GM23248 (cell line): ENCODE data around the gene DIDO1.

Experiments
- EZH2 ChIP-seq: fragments of 200-600 bp; sonication (generic); IDR thresholded peaks from 2 replicates; pipeline ENCODE4 v1.6.1; 2018; ENCODE audit warnings: antibody characterized with exemption, mild to moderate bottlenecking; ENCODE audit not compliant: insufficient read depth, poor library complexity, severe bottlenecking
- EZH2phosphoT487 ChIP-seq: fragments of 200-600 bp; sonication (generic); IDR thresholded peaks from 2 replicates; pipeline ENCODE4 v1.6.1; 2018; ENCODE audit warnings: antibody characterized with exemption, moderate library complexity, mild to moderate bottlenecking, low read depth; ENCODE audit not compliant: insufficient read depth

DNA sequence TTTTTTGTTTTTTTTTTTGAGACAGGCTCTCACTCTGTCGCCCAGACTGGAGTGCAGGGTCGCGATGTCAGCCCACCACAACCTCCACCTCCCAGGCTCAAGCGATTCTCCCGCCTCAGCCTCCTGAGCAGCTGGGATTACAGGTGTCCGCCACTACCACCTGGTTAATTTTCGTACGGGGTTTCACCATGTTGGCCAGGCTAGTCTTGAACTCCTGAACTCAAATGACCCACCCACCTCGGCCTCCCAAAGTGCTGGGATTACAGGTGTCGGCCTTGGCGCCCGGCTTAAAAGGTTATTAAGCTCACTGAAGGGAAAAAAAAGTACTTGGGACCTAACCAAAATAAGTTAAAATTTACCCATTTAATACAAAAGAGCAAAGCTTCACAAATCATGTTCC lies 66.6 kb downstream of the DIDO1 start:
- TF ChIP-seq EZH2: no peak
- TF ChIP-seq EZH2phosphoT487: no peak
